GM19463 (cell line): ENCODE measurements around the gene BOD1.
"Not testable (repeated sequence)": the region's sequence is repeated elsewhere in the genome, so short reads cannot be mapped to it uniquely, and the experiment has no call there.

ENCODE experiments used
- ATAC-seq: cut with Tn5 transposase; IDR thresholded peaks from one replicate; pipeline ENCODE4 v1.9.1; 2021; ENCODE audit warnings: mild to moderate bottlenecking, moderate library complexity; ENCODE audit not compliant: unreplicated experiment

The BOD1 gene

GRCh38 chr5:173620784-173621183, 4.3 kb upstream of the BOD1 start:
- no peak for ATAC-seq

- no peak for ATAC-seq
Observed at GRCh38 chr5:173618927-173619519, 2.6 kb upstream of the BOD1 start.

DNA sequence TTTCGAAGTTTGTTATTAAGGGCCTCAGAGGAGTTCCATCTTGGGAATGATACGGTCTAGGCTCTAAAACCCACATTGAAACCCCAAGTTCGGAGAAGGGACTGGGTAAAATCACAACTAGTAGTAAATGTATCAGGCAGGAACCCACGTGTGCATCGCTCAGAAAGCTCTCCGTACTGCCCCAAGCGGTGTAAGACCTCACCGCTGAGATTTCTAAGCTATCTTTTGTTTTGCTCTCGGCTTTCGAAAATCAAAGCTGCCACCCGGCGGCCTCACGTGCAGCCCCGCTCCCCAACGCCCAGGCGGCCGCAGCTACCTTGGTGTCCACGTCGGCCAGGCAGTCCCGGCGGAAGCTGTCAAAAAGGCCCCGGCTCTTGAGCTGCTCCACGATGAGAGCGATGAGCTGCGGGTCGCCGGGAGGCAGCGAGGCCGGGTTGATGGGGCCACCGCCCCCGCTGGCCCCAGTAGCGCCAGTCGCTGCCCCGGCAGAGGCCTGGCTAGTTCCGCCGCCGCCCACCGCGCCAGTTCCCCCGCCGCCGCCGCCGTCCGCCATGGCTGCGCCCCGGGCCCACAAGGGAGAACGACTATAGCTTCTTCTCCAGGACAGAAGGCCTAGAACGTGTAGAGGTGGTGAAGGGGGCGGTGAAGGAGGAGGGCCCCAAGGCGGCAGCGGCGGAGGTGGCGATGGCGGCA, 420 bp downstream of the BOD1 start:
- peak; percentile 49 for ATAC-seq

- ATAC-seq = no peak
Observed at GRCh38 chr5:173614591-173614990, 1.9 kb downstream of the BOD1 start.

- ATAC-seq = no peak
Observed at GRCh38 chr5:173613433-173614159, 2.9 kb downstream of the BOD1 start.

DNA sequence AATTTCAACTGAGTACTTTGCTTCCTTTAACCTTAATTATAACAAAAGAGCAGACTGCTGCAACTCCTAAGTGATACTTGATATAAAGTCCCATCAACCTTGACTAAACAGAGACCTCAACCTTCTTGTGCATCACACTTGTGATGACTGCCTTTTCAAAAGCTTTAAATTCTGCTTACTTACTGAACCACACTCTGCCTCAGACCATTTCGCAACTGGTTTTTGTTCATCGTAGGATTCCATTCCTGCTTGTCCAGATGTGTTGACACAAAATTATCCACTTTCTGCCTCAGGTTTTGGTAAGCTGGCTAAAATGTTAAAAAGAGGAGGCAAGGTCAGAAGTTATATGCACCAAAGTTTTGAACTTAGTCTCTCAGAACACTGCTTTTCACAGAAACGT, 3.5 kb downstream of the BOD1 start:
- ATAC-seq = no peak

DNA sequence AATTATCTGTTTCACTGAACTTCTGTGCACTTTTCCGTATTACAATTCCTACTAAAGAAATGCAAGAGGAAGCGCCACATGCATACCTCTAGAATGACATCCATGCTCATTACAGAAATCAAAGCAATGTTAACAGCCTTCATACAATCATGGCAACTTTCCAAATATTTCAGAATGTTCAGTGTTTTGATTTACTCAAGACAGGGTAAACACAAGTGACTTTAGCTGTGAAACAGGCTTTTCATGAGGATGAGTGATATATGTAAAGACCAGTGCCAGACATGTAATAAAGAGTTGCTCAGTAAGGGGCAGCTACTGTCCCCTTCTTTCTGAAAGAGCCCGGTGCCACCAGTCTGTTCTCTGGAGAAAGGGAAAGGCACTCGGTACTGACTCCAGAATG, 4.7 kb downstream of the BOD1 start:
- no peak for ATAC-seq

- ATAC-seq = no peak
Observed at GRCh38 chr5:173604141-173604540, 12.3 kb downstream of the BOD1 start.

GRCh38 chr5:173602423-173602822, 14.0 kb downstream of the BOD1 start:
- no peak for ATAC-seq

DNA sequence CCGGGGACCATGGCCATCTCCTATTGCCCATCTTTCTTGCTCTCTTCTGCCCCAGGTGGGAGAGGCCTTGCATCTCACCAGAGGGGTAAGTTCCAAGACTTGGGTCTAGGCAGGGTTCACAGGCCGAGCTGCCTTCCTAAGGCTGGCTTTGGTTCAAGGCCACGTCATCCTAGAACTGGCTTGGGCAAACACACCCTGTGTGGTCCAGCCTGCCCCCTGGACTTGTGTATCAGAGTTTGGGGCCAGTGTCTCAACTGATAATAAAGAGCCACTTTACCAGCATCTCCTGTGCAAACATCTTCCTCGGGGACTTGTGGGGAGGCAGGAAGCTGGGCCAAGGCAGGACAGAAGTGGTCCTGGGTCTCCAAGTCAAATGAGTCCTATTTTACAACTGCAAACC, 17.8 kb downstream of the BOD1 start:
- ATAC-seq = no peak

DNA sequence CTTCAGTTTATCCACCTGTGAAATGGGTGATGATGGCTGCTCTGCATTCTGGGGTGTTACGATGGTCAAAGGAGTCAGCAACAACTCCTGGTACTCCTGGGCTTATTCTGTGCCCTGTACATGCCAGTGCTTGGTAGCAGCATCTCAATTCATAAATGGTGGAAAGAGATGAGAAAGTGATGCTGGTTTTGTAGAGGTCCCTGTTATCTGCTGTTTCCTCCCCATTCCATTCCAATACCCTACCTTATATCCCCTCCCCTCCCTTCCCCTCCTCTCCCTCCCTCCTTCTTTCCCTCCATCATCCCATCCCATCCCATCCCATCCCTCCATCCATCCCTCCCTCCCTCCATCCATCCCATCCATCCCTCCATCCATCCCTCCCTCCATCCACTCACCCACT, 19.1 kb downstream of the BOD1 start:
- no peak for ATAC-seq

GRCh38 chr5:173595841-173596240, 20.6 kb downstream of the BOD1 start:
- no peak for ATAC-seq

DNA sequence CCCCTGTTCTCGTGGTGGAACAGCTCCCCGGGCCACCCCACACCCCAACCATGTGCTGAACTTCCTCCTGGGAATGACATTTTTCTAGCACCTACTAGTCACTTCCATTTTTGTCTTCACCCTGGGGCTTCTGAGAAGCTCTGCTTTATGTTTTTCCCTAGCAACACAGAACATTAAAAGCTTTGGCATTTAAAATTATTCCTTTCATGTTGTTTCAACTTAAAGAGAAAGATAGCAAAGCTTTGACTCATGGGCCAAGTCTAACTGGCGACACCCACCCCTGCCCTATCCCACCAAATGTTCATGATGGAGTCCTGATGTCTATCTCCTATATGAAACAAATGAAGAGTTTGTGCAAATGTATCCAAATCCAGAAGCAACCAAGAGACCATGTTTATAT, 22.4 kb downstream of the BOD1 start:
- ATAC-seq = no peak

- no peak for ATAC-seq
Observed at GRCh38 chr5:173592050-173592669, 24.3 kb downstream of the BOD1 start.

DNA sequence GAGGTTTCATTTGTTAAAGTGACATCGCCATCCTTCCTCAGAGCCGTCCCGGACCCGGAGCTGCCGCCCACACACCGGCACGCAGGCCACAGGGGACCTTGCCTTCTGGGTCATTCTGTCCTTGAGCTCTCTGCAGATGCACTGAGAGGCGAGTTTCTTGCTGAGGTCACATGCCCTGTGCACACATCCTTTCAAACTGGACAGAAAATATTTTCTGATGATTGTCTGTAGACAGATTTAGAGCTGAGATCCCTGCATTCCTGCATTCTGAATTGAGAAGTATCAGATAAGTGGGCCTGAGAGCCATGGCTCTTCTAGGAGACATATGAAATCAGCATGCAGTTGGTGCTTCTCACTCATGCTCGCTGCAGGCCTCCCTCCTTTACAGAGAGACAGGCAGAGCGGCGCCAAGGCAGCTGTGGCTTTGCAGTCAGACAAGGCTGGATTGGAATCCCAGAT, 25.4 kb downstream of the BOD1 start:
- ATAC-seq = no peak

GRCh38 chr5:173590436-173591055, 25.9 kb downstream of the BOD1 start:
- ATAC-seq = no peak

GRCh38 chr5:173586133-173586532, 30.3 kb downstream of the BOD1 start:
- not testable (repeated sequence) for ATAC-seq

DNA sequence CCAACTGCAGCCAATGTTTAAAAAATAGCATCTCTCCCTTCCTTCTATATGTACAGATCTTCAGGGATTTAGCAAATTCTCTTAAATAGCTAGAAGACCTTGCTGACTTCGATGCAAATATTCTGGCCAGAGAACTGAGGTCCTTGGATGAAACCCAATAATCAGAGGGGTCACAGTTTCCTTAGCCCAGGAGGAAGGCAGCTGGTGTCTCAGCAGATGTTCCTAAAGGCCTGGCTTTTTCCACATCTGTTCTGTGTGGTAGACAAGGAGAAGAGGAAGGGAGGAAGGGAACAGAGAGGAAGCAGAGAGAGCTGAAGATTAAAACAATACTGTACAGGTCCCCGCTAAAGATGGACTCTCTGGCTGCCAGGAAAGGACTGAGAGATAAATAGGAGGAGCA, 33.1 kb downstream of the BOD1 start:
- no peak for ATAC-seq

GRCh38 chr5:173582216-173583111, 34.0 kb downstream of the BOD1 start:
- ATAC-seq = no peak
